HepG2 (cell line): Measurements from ENCODE around the gene RPL38. TPM values are rescaled to one million over a fixed set of nuclear protein-coding genes. Genes with fewer than 3 reads are reported as not detected.

Experiments
- BCL6 ChIP-seq: IDR thresholded peaks from 2 replicates; pipeline ENCODE4 v1.6.1; 2016; ENCODE audit warnings: missing genetic modification reagents, missing compliant biosample characterization
- GPN1 ChIP-seq: sonication (generic); formaldehyde crosslinking; IDR thresholded peaks from 2 replicates; pipeline ENCODE4 v1.5.1; 2020; ENCODE audit warnings: missing genetic modification reagents, borderline replicate concordance
- KMT2B ChIP-seq: IDR thresholded peaks from 2 replicates; pipeline ENCODE4 v1.6.1; 2016; ENCODE audit warnings: missing genetic modification reagents, missing compliant biosample characterization
- MBD4 ChIP-seq: IDR thresholded peaks from 2 replicates; pipeline ENCODE4 v1.6.1; 2012; ENCODE audit warnings: low read length, inconsistent platforms, borderline replicate concordance
- NFATC3 ChIP-seq: sonication (generic); formaldehyde crosslinking; IDR thresholded peaks from 2 replicates; pipeline ENCODE4 v1.5.1; 2020; ENCODE audit warnings: mild to moderate bottlenecking, missing genetic modification reagents
- NFKBIZ ChIP-seq: IDR thresholded peaks from 2 replicates; pipeline ENCODE4 v1.6.1; 2018; ENCODE audit warnings: missing genetic modification reagents, missing compliant biosample characterization
- PAF1 ChIP-seq: IDR thresholded peaks from 2 replicates; pipeline ENCODE4 v1.6.1; 2016; ENCODE audit warnings: missing genetic modification reagents, missing compliant biosample characterization
- PHF20 ChIP-seq: sonication (generic); formaldehyde crosslinking; IDR thresholded peaks from 2 replicates; pipeline ENCODE4 v1.5.0; 2020; ENCODE audit warnings: mild to moderate bottlenecking, missing genetic modification reagents
- SOX13 ChIP-seq, 3 experiments: fragments of 450-650 bp in 1 of 3; sonication (generic) in 1 of 3; formaldehyde crosslinking in 1 of 3; IDR thresholded peaks in 2 of 3; conservative IDR thresholded peaks in 1 of 3; 2 replicates each; pipeline versions ENCODE4 v1.5.0 to v1.6.1; 2016 to 2020; ENCODE audit warnings: antibody characterized with exemption in 1 of 3, mild to moderate bottlenecking in 1 of 3, missing compliant biosample characterization in 1 of 3, missing genetic modification reagents in 1 of 3, moderate library complexity in 1 of 3
- SP2 ChIP-seq: sonication (generic); formaldehyde crosslinking; IDR thresholded peaks from 2 replicates; pipeline ENCODE4 v1.5.1; 2020; ENCODE audit warnings: mild to moderate bottlenecking, missing genetic modification reagents
- SPEN ChIP-seq: sonication (generic); formaldehyde crosslinking; IDR thresholded peaks from 2 replicates; pipeline ENCODE4 v1.5.1; 2020; ENCODE audit warnings: low read depth, mild to moderate bottlenecking, missing genetic modification reagents
- TBX2 ChIP-seq: sonication (generic); formaldehyde crosslinking; IDR thresholded peaks from 2 replicates; pipeline ENCODE4 v1.5.0; 2020; ENCODE audit warnings: missing genetic modification reagents, mild to moderate bottlenecking, borderline replicate concordance
- TRAFD1 ChIP-seq: sonication (generic); formaldehyde crosslinking; IDR thresholded peaks from 2 replicates; pipeline ENCODE4 v1.5.1; 2020; ENCODE audit warnings: missing genetic modification reagents, mild to moderate bottlenecking, borderline replicate concordance
- ZBTB33 ChIP-seq: sonication (generic); formaldehyde crosslinking; IDR thresholded peaks from 2 replicates; pipeline ENCODE4 v1.4.0; 2020; ENCODE audit warnings: missing genetic modification reagents
- ZFP82 ChIP-seq: sonication (generic); formaldehyde crosslinking; IDR thresholded peaks from 2 replicates; pipeline ENCODE4 v1.5.1; 2020; ENCODE audit warnings: mild to moderate bottlenecking, missing genetic modification reagents, borderline replicate concordance
- ZMAT5 ChIP-seq: sonication (generic); formaldehyde crosslinking; IDR thresholded peaks from 2 replicates; pipeline ENCODE4 v1.5.0; 2020; ENCODE audit warnings: mild to moderate bottlenecking, low read depth, missing genetic modification reagents, borderline replicate concordance
- ZNF180 ChIP-seq: sonication (generic); formaldehyde crosslinking; IDR thresholded peaks from 2 replicates; pipeline ENCODE4 v1.4.0; 2020; ENCODE audit warnings: low read depth, missing genetic modification reagents, borderline replicate concordance
- ZNF276 ChIP-seq: sonication (generic); formaldehyde crosslinking; IDR thresholded peaks from 2 replicates; pipeline ENCODE4 v1.4.0; 2020; ENCODE audit warnings: mild to moderate bottlenecking, low read depth, missing genetic modification reagents
- ZNF280B ChIP-seq: sonication (generic); formaldehyde crosslinking; IDR thresholded peaks from 2 replicates; pipeline ENCODE4 v1.5.0; 2020; ENCODE audit warnings: missing genetic modification reagents, mild to moderate bottlenecking, borderline replicate concordance
- ZZZ3 ChIP-seq: sonication (generic); formaldehyde crosslinking; IDR thresholded peaks from 2 replicates; pipeline ENCODE4 v1.4.0; 2020; ENCODE audit warnings: missing genetic modification reagents, mild to moderate bottlenecking, borderline replicate concordance
- polyA plus RNA-seq, 8 experiments: library from polyadenylated mRNA; depleted of rRNA in 3 of 8; stranded (reverse) in 7 of 8; unstranded in 1 of 8; fragments of >200 nt; fragmentation: Illumina TruSeq in 4 of 8; extraction: Trizol in 4 of 8; gene quantifications; 2 replicates each; pipeline versions ENCODE4 v1.2.1 to v1.2.3, GENCODE V29; 2011 to 2016; ENCODE audit warnings: low read depth in 4 of 8, missing spikeins in 1 of 8, mixed read lengths in 1 of 8; ENCODE audit not compliant: insufficient read depth in 1 of 8
- total RNA-seq, 5 experiments: library from RNA; depleted of rRNA; stranded (reverse); fragments of >200 nt; fragmentation: Illumina TruSeq; extraction: Trizol; gene quantifications; 2 replicates each; pipeline ENCODE4 v1.2.3, GENCODE V29; 2016; ENCODE audit warnings: low read depth in 1 of 5

The RPL38 gene
- total and polyA plus RNA-seq, 2 of the 13 experiments (the other 11 are each of a cell fraction or from before 2014, with no cell fraction given), result 2,370 to 2,372 TPM

- TF ChIP-seq SP2 (CRISPR knock-in tag) (peak; percentile 92), SOX13 (IDR thresholded peaks at IDR 0.05) (0 out of 2 replicates have a peak, but pooled peaks have one; percentile 13), SOX13 (CRISPR knock-in tag; conservative IDR thresholded peaks at IDR 0.05 in 1 of 2, IDR thresholded peaks at IDR 0.05 in 1 of 2) (peak in 1 of 2 experiments; percentile 61; a peak in 2 of 4 replicates), KMT2B (CRISPR knock-in tag) (peak; percentile 92), TBX2 (CRISPR knock-in tag) (peak; percentile 75), ZFP82 (CRISPR knock-in tag) (no peak), ZMAT5 (no peak), NFATC3 (peak; percentile 96), ZNF276 (CRISPR knock-in tag) (peak; percentile 77; the same call in 1 of the 2 replicates), ZNF280B (CRISPR knock-in tag) (peak; percentile 96), ZBTB33 (CRISPR knock-in tag) (peak; percentile 75), TRAFD1 (CRISPR knock-in tag) (peak; percentile 94; the same call in 1 of the 2 replicates), GPN1 (CRISPR knock-in tag) (no peak; the same call in 1 of the 2 replicates), ZZZ3 (CRISPR knock-in tag) (peak; percentile 100; the same call in 1 of the 2 replicates), ZNF180 (no peak), PHF20 (CRISPR knock-in tag) (peak; percentile 98), NFKBIZ (CRISPR knock-in tag) (peak; percentile 98), SPEN (CRISPR knock-in tag) (peak; percentile 100), MBD4 (no peak), PAF1 (CRISPR knock-in tag) (no peak), BCL6 (peak; percentile 55; the same call in 1 of the 2 replicates)
These were observed at the start of gene RPL38 (continued) for GRCh38 chr17:74203439-74204240.
